HL-60/S4 treated with retinoic acid at 250 ng/mL for 4 days and 3 days (cell line): ENCODE data around the gene SH3PXD2B.

ENCODE experiments used
- in situ Hi-C: fragments of 300-500 bp; cut with MboI; formaldehyde crosslinking; loops from 2 replicates; pipeline ENCODE4 v1.7.0; 2022; ENCODE audit warnings: low sequenced_read_pairs

Gene SH3PXD2B

GRCh38 chr5:172455511-172456061 is 1.3 kb upstream of the SH3PXD2B start:
- in situ Hi-C loops, result no loop called here

DNA sequence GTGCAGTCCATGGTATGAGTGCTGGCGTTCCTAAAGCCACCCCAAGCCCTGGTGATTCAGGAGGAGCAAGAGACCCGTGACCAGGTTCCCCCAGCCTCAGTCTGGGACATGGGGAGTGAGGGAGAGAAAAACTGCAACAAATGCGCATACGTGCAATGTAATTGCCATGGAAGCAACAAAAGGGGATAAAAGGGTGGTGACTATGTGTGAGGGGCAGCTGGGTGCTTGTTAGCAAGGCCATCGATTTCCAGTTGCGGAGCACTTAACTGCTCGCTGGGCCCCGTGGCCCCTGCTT is 709 bp upstream of the SH3PXD2B start:
- in situ Hi-C loops, result no loop called here

DNA sequence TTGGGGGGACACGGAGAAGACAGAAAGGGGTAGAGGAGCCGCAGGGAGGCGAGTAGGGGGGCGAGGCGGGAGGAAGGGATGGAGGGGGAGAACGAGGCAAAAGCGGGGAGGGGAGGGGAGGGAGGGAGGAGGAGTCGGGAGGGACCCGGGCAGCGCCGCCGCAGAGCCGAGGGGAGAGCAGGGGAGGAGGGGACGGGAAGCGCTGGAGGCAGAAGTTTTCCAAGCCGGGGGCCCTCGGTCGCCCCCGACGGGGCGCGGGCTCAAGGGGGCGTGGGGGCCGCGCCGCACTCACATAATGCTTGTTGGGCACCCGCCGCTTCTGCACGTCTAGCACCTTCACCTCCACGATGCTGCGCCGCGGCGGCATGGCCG is 353 bp downstream of the SH3PXD2B start:
- in situ Hi-C loops, result no loop called here

DNA sequence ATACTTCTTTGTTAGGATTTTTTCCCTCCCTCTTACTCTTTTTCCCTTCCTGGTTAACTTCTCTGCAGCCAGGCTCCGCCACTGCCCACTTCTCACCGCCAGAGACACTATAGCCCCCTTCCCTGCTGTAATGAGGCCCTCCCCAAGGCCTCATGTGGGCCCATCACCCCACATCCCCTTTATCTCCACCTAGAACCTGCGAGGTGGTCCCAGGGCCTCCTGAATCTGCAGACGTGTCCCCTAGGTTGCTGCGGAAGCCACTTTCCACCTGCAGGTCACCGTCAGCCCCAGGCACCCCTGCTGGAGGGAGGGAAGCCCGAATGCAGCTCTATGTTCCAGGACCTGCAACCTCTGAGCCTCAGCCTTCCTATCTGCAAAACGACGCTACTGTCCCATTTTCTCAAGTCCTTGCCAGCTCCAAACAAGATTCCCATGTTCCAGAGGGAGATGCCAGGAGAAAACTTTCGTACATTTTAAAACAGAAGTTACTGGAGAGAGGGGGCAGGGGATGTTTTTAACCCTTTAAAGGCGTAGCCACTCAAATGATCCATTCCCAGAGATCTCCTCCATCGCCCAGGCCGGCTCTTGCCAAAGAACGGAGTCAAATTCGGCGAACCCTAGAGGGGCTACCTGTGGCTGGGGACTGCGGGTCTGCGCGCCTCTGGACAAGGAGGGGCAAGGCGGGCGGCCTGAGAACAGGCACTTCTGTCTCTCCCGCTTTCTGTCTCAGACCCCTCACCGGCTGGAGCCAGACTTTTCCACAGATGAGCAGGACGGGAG is 929 bp downstream of the SH3PXD2B start:
- in situ Hi-C loops, result no loop called here

- in situ Hi-C loops, result no loop called here
Observed at GRCh38 chr5:172452398-172453205, 1.7 kb downstream of the SH3PXD2B start.

DNA sequence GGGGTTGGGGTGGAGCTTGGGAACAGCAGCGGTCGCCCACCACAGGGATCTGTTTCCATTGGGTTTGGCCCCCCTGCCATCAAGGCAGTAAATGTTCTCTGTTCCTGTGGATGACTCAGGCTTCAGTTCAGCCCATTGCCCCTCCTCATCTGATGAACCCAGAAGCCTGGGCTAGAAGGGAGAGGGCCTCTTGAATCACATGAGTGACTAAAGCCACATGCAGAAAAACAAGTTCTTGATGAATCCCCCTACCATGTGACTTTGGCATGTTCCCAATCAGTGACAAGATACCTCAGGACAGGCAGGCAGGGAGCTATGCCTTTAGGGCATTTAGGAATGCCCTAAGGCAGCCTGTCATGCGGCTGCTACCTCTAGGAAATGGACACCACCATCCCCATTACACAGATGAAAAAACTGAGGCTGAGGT is 2.5 kb downstream of the SH3PXD2B start:
- in situ Hi-C loops, result no loop called here

- in situ Hi-C loops, result no loop called here
Observed at GRCh38 chr5:172450861-172451695, 3.2 kb downstream of the SH3PXD2B start.

DNA sequence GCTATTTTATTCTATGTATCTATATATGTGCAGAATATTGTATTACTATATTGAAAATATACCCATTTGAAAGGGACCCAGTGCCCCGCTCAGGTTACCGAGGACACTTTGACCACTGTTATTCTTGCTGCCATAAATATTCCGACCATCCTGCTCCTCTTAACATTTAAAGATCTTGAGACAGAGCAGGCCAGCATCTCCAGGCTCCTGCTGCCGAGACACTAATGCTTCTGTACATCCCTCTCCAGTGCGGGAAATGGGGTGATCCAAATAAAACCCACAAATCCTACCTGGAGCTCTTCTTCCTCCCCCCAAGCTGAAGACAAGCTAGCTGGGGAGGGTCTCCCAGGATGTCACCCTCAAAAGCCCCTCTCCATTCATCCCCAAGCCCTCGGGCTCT is 3.9 kb downstream of the SH3PXD2B start:
- in situ Hi-C loops, result no loop called here

- in situ Hi-C loops, result no loop called here
Observed at GRCh38 chr5:172448999-172449398, 5.3 kb downstream of the SH3PXD2B start.

DNA sequence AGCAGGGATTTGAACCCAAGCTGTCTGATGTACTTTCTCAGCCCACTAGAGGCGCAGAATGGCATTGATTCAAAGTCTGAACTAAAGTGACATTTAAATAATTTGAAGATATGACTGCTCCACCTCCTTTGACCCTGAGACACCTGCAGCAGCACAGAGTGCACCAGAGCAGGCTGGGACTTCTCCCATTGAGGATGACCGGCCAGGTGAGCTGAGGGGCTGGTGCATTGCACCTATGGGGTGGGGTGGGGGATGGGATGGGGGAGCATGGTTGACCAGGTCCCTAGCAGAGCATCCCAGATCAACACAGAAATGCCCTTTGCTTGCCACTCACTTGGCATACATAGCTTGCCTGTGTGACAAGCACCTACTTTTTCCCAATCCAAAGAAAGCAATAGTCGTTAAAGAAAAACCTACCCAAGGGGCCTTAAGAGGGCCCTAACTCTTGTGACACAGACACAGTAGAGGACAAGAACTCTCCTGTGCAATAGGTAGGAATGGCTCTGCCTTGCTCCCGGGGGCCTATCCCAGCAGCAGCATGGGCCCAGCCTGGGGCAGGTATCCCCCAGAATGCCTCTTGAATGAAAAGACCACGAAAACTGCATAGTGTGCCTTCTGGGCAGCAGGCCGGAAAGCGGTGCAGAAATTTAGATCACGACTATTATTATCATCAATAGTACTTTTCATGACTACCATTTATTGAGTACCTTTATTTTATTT is 6.5 kb downstream of the SH3PXD2B start:
- in situ Hi-C loops, result no loop called here

DNA sequence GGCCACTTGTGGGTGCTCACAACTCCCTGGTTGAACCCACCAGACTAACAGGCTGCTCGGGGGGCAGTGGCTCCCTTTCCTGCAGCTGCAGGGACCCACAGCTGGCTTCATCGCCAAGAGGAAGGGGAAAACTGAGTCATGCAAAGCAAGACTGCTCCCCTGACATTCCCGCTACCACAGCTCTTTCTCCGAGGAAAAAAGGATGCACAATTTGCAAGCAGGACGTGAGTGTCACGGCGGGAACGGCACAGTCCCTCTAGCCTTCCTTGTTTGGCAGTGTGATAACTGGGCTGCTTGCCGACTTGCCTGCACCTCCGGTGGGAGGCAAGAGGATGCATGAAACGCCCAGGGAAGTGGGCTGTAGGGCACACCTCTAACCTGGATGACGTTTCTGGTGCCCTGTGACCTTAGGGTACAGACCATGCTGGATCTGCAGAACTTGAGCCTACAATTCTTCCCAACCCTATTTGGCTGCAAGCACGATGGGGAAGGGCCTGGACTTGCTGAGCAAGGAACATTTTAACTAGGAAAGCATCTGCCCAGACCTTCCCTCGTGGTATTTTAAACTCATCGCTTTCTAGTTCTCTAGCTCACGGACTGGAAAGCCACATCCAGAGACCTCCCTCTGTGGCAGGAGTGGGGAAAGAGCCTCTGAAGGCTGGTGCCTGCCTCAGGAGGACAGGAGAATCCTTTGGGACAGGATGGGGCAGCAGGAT is 7.8 kb downstream of the SH3PXD2B start:
- in situ Hi-C loops, result no loop called here

DNA sequence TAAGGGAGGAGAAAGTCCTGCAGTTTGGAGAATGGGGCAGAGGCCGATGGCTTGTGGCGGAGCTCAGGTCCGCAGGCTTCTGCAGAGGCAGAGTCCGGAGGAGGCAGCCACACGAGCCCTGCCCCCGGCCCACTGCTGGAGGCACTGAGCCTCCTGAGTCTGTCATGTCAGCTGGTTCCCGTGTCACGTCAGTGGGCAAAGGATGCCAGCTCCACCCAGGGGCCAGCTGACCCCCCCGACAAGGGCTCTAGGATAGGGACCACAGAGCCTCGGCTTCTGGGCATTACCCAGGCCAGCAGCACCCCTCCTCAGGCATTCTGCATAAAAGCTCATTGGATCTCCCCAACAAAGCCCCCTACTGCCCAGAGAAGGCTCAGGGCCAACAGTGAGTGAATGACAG is 8.5 kb downstream of the SH3PXD2B start:
- in situ Hi-C loops, result no loop called here

DNA sequence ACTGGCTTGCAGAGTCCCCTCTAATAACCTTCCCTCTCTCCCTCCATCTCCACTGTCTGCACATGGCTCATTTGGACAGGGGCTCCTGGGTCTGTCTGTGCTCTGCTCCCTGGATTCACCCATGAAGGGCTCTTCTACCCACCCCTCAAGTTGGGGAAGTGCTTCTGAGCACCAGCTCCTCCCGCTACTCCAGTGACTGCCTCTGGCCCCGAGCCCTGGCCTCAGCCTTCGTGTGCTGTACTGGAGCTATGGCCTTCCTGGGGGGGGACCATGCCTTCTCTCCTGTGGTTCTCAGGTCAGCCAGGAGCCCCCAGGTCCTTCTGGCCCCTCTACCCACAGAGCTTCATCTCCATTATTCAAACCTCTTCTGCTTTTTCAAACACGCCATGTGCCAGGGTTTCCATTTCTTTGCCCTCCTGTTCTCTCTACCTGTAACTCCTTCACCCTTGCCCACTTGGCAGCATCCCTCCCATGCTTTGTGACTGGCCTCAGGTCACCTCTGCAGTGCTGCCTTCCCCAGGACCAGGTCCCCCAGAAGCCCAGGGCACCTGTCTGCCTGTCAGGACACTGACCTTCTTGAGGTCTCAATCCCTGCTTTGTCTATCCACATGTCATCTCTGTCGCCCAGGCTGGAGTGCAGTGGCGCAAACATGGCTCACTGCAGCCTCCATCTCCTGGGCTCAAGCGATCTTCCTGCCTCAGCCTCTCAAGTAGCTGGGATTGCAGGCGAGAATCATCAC is 9.5 kb downstream of the SH3PXD2B start:
- in situ Hi-C loops, result no loop called here

DNA sequence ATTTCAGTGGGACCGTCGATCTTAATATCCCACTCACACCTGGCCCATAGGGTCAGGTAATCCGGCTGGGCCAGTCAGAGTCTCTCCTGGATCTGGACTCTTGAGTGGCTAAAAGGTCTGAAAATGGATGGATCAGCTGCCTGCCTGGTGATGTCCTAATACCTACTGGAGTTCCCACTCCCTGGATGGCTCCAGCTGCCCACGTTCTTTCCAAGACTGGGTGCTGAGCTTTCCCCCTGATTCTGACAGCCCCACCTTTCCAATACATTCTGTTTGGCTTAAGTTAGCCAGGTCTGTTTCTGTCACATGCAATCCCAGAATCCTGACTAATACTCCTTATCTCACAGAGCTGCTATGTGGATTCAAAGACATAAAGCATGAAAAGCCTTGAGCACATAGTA is 10.2 kb downstream of the SH3PXD2B start:
- in situ Hi-C loops, result no loop called here

DNA sequence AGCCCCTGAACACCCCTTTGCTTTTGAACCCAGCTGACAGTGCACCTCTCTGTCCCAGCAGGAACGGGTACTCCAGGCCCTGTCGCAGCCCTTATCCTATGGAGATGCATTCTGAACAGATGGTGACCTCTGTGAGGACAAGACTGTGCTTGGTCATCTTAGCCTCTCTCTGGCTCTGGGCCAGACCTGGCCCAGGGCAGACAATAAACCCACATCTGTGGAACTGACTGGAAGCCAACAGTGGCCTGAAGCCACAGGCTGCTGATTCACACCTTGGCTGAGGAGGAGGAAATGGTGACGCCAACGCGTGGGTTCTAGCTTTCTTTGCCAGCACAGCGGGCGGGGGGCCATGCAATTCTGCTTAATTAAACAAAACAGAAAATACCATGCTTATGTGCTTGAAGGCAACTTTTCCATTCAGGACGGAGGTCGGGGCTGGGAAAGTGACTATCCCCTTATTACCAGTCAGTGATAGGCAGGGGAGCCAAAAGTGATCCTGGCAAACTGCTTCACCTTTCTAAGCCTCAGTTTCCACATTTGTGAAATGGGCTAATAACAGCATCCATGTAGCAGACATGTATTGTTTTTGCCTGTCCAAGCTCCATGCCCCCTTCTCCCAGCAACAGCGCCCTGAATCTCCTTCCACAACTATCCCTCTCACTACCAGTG is 10.8 kb downstream of the SH3PXD2B start:
- in situ Hi-C loops, result no loop called here

DNA sequence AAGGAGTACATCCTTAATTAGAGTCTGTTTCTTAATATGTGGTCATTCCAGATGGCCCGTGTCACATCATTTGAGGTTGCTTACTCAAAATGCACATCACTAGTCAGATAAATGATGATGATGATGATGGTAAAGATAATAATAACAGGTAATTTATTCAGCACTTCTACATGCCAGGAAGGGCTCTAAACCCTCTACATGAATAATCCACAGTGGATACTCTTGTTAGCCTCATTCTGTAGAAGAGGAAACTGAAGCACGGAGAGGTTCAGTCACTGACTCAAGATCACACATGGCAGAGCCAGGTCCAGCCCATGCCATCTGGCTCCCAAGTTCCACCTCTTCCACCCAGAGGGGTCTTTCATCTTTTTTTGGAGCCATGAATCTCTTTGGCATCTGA is 11.7 kb downstream of the SH3PXD2B start:
- in situ Hi-C loops, result no loop called here

- in situ Hi-C loops, result no loop called here
Observed at GRCh38 chr5:172441262-172441751, 13.0 kb downstream of the SH3PXD2B start.

DNA sequence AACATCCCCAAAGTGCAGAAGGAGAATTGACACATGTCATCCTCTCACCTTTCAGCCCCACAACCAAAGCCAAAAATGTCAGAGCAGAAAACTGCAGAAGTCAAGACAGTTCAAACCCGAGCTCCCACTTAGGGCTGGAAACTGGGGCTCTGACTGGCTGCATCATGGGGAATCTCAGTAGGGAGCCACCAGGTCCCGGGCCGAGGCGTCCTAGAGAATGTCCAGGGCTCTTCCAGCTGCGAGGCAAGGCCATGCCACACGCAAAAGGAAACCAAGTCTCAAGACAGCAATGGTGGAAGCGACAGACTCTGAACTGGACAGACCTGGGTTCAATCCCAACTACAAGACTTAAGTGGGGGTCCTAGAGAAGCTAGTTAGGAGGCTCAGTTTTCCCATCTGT is 13.8 kb downstream of the SH3PXD2B start:
- in situ Hi-C loops, result no loop called here
